Stimulated activated CD4-positive, alpha-beta T cell treated with anti-CD3 and anti-CD28 coated beads, Interleukin-15, amount 100 ng/mL, for 1 hour (primary cell): Measurements from ENCODE around the gene WNT7B.

Experiments
- DNase-seq, 2 donors: peaks; one replicate each; pipeline ENCODE4 v3.0.0-alpha.2; 2020; ENCODE audit warnings: low read depth in 1 of 2, low spot score in 1 of 2

Gene WNT7B

DNA sequence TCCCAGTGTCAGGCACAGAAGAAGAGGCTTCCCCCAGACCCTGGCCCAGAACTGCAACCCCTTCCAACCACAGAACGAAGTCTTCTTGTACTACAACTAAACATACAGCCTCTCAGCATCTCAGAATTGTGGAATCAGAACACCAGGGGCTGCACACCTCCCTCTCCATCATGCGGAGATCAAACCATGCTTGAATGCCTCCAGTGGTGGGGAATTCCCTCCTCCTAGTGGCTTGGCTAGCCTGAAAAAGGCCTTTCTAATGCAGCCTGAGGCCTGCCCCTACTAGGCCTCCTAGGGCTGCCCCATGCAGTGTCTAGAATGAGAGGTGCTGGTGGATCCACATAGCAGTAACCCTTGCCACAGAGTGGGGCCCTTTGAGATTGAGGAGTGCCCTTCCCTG, 62.7 kb downstream of the WNT7B start:
- DNase-seq, result no peak

GRCh38 chr22:45912910-45913309, 64.1 kb downstream of the WNT7B start:
- no peak for DNase-seq

- DNase-seq, result no peak
These were observed 65.2 kb downstream of the WNT7B start for GRCh38 chr22:45911601-45912271.

GRCh38 chr22:45910928-45911467, 66.0 kb downstream of the WNT7B start:
- no peak for DNase-seq

GRCh38 chr22:45908961-45909360, 68.0 kb downstream of the WNT7B start:
- no peak for DNase-seq

DNA sequence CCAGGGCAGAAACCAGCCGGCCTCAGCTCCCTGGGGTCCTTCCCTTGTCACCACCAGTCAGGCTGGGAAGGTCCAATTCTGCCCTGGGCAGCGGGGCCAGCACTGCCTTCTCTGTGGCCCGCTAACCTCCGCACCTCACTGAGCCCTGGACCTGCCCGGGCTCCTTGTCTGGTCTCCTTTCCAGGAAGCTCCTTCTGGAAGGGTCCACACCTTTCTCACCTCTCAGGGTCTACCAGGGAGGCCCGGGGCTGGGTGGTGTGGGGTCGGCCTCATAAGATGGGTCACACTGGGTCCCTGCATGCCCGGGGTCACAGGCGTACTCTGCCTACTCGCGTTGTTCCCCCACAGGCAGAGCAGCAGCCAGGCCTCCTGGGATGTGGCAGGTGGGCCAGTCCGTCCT, 69.0 kb downstream of the WNT7B start:
- DNase-seq, result no peak

- no peak for DNase-seq
These were observed 69.6 kb downstream of the WNT7B start for GRCh38 chr22:45907378-45907777.

GRCh38 chr22:45906946-45907345, 70.0 kb downstream of the WNT7B start:
- no peak for DNase-seq

- DNase-seq, result no peak
These were observed 70.8 kb downstream of the WNT7B start for GRCh38 chr22:45905924-45906865.

DNA sequence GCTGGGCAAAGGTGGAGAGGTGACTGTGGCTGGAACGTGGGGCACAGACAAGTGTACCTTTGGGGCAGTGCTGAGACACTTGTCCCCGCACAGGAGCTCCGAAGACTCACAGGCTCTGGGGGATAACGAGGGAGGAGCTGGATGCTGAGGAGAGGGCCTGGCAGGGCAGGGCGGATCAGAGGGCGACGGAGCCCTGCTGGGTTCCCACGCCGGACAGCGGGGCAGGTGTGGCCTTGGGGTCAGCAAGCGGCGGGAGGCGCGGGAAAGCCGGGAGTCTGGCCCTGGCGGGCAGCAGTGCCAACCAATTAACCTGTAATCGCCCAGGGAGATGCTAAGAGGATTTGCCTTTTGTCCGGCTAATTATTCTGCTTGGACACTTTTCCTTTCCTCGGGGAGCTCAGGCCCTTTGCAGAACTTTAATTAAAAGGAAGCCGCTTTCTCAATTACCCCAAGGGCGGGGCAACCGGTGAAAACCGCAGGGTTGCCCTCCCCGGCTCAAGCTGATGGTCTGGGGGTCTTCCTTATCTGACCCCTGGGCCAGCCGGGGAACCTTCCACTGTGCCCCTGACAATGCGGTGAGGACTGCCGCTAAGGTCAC, 71.5 kb downstream of the WNT7B start:
- no peak for DNase-seq

GRCh38 chr22:45904236-45904635, 72.7 kb downstream of the WNT7B start:
- DNase-seq, result no peak

DNA sequence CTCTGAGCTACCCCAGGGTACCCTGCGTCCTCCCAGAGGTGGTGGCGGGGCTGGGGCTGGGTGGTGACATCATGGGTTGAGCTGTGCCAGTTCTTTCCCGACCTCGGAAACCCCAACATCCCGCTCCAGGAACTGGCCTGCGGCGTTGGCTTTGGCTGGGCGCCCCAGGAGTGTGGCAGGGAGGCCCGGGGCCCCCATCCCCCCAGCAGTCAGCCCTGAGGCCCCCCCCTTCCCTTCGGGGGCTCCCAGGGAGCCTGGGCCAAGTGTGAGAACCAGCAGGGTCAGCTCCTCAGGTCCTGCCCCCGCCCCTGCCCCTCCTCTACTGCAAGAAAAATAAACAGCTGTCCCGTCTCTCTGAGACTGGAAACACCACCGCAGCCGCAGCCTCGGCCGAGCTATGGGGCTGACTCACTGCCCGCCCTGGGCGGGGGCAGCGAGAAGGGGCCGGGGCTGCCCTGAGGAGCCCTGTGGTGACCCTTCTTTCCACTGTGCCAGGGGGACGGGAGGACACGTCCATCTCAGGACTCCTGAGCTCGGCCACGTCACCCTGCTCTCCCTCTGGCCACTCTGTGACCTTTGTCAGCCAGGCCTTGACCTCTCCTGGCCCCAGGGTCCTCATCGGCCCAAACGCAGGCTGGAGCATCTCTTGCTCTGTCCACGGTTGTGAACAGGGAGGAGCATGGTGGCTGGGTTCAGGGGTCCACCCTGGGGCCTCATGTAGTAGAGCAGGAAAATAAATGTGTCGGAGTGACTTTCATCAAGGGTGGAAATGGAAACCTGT, 73.4 kb downstream of the WNT7B start:
- DNase-seq, result no peak

GRCh38 chr22:45897736-45898135, 79.2 kb downstream of the WNT7B start:
- DNase-seq, result no peak

GRCh38 chr22:45896964-45897538, 79.9 kb downstream of the WNT7B start:
- DNase-seq, result no peak

GRCh38 chr22:45896153-45896951, 80.6 kb downstream of the WNT7B start:
- DNase-seq, result no peak

DNA sequence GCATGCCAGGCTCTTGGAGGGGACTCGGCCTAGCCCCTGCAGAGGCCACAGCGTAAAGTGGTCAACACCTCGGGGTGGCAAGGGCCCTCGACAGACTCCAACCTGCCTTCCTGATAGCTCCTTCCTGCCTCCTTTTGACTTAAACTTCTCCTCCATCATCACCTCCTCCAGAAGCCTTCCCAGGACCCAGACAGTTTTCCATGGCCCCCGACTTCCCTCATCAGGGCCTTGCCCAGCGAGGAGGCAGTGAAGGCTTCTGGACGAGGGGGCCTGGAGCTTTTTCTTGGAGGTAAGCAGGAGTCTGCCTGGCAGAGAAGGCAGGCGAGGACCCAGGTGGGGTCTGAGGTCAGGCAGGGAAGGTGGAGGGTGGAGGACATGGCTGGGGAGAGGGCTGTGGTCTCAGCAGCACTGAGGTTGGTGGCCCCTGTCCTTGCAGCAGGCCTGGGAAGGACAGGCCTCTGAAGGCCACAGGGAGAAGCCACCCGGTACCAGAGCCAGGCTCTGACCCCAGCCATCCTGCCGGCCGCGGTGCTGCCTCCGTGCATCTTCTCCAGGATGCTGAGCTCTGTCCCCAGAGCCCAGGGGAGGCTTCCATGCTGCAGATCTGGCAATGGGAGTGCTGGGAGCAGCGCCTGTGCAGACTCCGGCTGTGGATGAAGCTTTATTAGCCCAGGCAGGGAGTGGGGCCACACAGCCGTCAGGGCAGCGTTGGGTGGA, 81.4 kb downstream of the WNT7B start:
- DNase-seq, result no peak

GRCh38 chr22:45893516-45893915, 83.4 kb downstream of the WNT7B start:
- no peak for DNase-seq

DNA sequence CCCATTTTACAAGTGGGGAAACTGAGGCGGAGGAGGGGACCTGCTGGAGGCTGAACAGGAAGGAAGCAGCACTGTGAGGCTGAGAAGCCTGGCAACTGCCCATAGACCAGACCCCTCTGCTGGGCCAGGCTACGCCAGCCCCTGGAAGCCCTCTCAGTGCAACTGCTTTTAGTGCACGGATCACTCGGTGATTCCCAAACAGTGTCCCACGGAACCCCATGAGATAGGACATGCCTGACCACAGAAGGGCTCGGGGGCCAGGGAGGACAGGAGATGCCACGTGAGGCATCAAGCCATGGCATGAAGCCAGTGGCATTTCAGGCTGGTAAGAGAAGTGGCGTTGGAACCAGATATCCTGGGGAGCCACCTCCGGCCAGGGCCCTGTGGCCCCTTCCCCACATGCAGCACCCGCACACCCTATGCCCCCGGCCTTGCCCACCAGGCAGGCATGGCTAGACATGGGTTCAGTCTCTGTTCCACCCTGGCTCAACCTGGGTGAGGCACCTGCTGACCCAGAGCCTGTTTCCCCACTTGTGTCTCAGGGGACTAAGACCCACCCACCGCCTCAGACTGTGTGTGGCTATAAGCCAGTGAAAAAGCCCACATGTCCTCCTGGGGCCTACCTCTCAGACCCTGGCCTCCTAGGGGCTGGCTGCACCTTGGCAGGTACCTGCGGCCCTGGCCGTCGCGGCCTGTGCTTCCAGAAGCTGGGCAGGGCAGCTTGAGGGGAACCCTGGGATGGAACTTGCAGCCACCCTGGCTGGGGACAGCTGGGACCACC, 84.1 kb downstream of the WNT7B start:
- no peak for DNase-seq
